LNCAP (cell line): ENCODE measurements around the gene ZNF580.

ENCODE experiments used
- CTCF ChIP-seq: fragments of 450-650 bp; IDR thresholded peaks from 2 replicates; pipeline ENCODE4 v1.5.1; 2017; ENCODE audit warnings: mild to moderate bottlenecking

The ZNF580 gene

GRCh38 chr19:55641426-55642152 lies 787 bp downstream of the ZNF580 start:
- TF ChIP-seq CTCF, result no peak

GRCh38 chr19:55642153-55643002 lies 1.6 kb downstream of the ZNF580 start:
- no peak for TF ChIP-seq CTCF

DNA sequence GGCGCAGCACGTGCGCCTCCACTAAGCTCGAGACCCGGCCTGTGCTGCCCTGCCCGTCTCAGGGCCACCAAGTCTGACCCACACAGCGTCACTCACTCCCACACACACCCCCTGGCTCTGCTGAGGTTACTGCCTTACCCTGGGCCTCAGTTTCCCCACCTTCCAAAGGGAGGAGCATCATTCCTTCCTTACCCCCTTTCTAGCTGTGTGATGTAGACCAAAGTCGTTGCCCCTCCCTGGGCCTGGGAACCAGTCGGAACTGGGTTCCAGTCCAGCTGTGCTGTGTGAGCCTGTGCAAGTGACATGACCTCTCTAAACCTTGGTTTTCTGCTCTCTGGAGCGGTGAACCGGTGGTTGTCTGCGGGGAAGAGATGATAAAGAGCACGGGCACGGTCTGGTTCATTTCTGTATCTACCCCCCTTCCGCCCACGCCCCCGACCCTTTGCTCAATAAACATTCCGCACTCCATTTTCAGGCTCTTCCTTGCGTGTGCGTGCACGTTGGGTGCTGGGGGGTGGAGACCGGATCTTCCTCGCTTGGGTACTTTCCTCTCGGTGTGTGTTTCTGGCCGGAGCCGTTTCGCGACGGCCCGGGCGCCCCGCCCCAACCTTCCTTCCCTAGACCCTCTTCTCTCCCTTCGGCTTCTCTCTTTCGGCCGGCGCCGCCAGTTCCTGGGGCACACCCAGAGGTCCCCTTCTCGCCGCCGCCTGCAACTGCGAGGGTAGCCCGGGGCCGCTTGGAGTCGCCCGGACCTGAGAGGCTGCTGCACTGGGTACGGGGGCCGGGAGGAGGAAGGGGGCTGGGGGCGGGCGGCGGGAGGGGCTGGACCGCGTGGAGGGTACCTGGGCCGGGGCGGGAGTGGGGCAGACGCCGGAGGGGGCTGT lies 2.4 kb downstream of the ZNF580 start, which contains the start of gene ZNF581:
ZNF581 (plus strand) TSS at position 647 of the 884 bp plus-strand sequence. CDS start 923 bp downstream, outside the sequence.
- no peak for TF ChIP-seq CTCF

DNA sequence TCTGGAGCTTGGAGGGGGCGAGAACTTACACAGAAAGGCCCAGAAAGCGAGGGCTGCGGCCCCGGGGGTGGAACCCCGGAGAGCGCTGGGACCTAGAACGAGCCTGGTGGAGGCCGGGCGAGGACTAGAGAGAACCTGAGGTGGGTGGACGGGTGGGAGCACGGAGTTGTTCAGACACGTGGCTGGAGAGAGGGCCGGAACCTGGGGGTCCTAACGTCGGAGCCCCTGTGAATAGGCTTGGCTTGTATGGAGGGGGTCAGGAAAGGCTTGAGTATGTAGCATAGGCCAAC lies 3.0 kb downstream of the ZNF580 start:
- TF ChIP-seq CTCF, result no peak

GRCh38 chr19:55644191-55644833 lies 3.5 kb downstream of the ZNF580 start:
- TF ChIP-seq CTCF, result no peak

DNA sequence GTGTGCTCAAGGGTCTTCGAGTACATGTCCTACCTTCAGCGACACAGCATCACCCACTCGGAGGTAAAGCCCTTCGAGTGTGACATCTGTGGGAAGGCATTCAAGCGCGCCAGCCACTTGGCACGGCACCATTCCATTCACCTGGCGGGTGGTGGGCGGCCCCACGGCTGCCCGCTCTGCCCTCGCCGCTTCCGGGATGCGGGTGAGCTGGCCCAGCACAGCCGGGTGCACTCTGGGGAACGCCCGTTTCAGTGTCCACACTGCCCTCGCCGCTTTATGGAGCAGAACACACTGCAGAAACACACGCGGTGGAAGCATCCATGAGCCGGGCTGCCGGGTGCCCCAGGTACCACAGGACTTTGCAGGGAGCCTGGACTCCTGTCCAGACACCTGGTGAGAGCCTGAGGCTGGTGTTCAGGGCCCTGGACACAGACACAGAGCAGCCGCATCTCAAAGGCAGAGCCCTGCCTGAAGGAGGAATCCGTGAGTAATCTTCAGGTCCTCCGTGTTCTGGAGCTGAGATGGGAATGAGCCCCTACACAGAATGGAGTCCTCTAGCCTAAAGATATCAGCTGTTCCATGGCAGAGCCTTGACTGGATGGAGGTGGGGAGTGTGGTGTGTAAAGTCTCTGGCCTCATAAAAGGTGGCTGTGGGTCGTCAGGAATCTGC lies 4.2 kb downstream of the ZNF580 start:
- no peak for TF ChIP-seq CTCF
